Left lobe of liver (tissue), 2 donors: ENCODE measurements around the gene PRKCH. TPM values are rescaled to one million over a fixed set of nuclear protein-coding genes. Genes with fewer than 3 reads are reported as not detected.
"Not testable (repeated sequence)": the region's sequence is repeated elsewhere in the genome, so short reads cannot be mapped to it uniquely, and the experiment has no call there.

Experiments used
- ATAC-seq: fragments of 200-7000 bp; cut with Tn5 transposase; one replicate; pipeline ENCODE4 v1.9.1; 2020; ENCODE audit warnings: mild to moderate bottlenecking, moderate library complexity
- DNase-seq: peaks from one replicate; pipeline ENCODE4 v3.0.0-alpha.2; 2020; ENCODE audit warnings: low spot score
- total RNA-seq: library from RNA; stranded (reverse); gene quantifications from one replicate; pipeline ENCODE4 v1.2.1, GENCODE V29; 2021
- donor health status: DM: no; HTN: no; CAD: no; lungs with moderate emphysema.
- donor health status: DM: no; HTN: yes; CAD: no.

The PRKCH gene
- total RNA-seq, 1 donor from 2014 or later: 6.4 TPM

DNA sequence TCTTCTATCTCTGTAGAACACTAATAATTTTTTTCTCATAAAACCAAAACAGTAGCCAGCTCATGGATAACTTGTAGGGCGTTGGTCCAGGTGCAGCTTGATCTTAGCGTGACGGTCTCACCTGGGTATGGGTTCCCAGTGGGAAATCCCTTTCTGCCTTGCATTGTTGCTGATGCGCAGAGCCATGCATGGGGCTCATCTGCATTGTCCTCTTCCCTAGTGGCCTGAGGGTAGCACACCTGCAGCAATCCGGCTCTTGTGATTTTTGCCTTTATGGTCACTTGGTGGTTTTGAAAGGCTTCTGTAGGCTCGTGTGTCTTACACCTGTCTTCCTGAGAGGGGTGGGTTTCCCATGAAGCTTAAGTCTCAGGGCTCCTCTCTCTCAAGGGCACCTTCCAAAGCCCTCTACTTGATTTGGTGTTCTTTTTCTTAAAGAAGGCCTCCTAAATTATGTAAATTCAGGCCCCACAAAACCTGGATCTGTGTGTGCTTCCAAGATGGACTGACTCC, 130.6 kb downstream of the PRKCH start:
- ATAC-seq (no peak), DNase-seq (no peak)

DNA sequence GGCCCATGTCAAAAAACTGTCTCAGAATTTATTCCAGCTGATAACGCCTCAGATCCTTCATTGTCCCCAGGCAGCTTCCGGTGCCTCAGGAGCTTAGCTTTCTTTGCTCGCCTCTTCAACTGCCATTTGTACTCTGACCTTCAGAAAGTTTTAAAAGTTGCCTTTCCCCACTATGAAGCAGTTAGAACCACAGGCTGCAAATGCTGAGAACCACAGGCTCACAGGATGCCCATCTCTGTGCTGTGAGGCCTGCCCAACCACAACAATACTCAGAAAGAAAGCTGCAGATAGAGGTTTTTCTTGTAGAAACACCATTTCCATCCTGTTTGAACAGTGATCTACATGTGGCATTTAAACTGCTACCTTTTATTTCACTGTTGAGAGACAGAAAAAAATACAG, 131.1 kb downstream of the PRKCH start:
- ATAC-seq (no peak), DNase-seq (no peak)

GRCh38 chr14:61453103-61453767, 131.9 kb downstream of the PRKCH start:
- ATAC-seq: no peak
- no peak for DNase-seq

DNA sequence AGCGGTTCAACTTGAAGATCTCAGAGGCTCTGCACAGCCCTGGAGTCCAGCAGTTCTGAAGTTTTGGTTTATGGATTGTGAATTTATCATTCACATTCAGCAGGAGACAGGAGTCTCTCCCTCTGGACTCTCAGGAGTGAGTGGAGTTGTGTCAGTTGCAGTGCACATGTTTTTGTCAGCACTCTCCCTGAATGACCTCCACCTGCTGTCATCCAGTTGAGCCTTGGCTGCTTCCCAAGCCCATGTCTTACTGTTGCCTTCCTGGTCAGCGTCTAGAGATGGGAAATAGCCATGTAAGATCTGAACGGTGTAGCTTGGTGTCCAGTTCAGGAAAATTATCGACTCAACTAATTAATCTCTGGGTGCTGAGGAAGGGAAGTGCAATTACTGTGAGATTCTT, 133.2 kb downstream of the PRKCH start:
- no peak for DNase-seq
- ATAC-seq: peak; percentile 52

DNA sequence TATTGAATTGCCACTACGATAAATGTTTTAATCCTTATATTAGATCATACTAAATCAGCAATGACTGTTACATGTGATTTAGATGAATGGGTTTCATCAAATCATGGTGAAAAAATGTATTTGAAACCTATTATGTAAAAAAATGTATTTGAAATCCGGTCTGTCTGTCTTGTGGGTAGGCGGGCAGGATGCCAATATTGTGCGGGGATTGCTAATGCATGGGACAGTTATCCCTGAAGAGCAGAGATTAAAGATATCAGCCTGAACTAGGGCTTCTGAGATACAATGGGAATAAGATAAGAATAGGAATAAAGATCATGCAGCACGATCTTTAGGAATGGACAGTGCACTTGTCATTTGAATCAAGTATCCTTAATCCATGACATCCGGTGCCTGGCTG, 134.0 kb downstream of the PRKCH start:
- ATAC-seq: no peak
- no peak for DNase-seq

DNA sequence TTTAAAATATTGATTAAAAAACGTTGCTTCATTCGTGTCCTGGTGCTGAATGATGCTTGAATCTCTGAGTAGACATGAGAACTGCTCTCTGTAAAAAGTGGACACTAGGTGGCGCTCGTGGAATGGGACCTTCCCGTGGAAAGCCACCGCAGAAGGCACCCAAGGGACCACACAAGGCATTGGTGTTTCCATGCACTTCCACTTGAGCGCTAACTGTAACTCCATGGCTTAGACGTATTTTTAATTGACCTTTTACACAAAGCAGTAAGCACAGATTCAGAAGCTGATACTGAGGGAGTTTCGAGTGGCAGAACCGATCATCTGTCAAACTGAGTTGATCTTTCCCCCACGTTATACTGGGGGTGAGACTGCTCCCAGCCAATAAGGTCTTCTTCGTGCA, 135.3 kb downstream of the PRKCH start:
- DNase-seq (peak; percentile 77), ATAC-seq (peak; percentile 95)

- no peak for ATAC-seq
Measured at GRCh38 chr14:61458766-61459165, 137.4 kb downstream of the PRKCH start.

GRCh38 chr14:61459229-61459628, 137.8 kb downstream of the PRKCH start:
- DNase-seq (no peak), ATAC-seq (no peak)

More at GRCh38 chr14:61458766-61459165, 137.4 kb downstream of the PRKCH start:
- no peak for DNase-seq

DNA sequence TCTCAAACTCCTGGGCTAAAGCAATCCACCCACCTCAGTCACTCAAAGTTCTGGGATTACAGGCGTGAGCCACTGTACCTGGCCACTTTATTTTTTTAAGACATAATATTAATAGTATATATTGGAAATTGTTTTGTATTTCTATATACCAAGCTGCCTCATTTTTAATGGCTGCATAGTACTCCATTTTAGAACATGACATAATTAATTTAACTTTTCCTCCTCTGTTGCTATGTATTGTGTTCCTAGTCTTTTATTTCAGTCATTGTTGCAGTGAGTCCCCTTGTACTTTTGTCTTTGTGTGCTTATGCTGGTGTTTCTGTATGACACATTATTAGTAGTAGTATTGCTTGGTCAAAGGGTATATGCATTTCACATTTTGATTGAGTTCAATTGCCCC, 138.7 kb downstream of the PRKCH start:
- DNase-seq (no peak), ATAC-seq (no peak)

DNA sequence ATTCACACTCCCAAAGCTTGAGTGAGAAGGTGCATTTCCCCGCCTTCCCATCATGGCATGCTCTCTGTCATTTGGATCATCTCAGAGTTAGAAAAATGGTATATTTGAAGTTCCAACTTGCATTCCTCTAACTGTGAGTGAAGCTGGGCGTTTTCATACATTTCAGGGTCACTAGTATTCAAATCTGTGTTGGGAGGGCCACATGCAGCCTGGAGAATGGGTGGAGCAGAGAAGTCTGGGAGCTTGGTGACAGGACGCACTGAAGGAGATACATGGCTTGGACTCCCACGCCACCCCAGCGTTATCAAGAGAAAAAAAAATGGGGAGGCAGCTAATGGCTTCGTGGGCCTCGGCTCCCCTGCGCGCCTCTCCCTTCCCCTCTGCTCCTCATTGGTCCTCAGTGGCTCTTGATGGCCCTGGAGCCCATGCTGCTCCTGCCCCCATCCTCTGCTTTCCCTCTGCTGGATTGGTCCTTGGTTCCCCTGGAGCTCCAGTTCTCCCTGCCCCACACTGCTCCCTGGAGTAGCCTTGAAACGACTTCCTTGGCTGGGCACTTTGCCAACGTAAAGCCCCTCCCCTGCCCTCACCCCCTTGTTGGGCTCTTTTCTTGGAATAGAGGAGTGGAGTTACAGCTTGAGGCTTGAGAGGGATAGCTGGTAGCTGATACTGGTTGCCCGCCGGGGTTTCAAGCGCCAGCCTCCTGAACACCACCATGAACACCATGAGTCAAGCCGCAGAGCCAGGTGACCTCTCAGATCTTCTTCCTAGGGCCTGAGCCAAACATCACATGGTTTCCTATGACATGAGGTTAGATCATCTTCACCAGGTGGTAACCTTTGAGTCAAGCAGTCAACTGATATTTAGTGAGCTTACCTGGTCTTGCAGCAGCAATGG, 139.6 kb downstream of the PRKCH start:
- DNase-seq: no peak

GRCh38 chr14:61461808-61462275, 140.5 kb downstream of the PRKCH start:
- ATAC-seq (peak; percentile 95), DNase-seq (no peak)

More for the DNA sequence above, 139.6 kb downstream of the PRKCH start:
- ATAC-seq: no peak

DNA sequence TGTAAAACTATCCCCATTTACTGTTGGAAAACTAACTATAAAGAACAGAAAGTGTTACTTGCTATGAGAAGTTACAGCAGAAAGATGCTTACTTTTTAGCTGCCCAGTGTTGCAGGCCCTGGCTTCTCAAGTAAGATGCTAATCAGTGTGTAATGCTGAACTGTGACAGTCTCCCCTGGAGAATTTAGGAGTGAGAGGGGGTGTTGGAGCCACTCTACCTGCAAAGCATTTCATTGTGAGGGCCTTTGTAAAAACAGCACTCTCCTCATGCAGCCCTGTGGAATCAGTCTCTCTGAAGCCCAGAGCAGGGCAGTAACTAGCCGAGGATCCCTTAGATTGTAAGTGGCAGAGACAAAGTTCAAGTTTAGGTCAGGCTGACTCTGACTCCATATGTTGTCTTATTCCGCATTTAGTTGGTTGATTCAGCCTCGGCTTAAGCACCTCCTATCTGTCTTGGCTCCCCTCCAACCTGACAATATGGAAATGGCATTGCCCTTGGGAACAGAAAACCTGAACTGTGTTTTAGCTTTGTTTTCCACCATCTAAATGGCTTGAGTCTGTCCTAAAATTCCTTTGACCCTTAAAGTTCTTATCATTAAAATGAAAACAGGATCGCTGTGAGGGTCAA, 141.3 kb downstream of the PRKCH start:
- no peak for DNase-seq
- ATAC-seq: no peak

DNA sequence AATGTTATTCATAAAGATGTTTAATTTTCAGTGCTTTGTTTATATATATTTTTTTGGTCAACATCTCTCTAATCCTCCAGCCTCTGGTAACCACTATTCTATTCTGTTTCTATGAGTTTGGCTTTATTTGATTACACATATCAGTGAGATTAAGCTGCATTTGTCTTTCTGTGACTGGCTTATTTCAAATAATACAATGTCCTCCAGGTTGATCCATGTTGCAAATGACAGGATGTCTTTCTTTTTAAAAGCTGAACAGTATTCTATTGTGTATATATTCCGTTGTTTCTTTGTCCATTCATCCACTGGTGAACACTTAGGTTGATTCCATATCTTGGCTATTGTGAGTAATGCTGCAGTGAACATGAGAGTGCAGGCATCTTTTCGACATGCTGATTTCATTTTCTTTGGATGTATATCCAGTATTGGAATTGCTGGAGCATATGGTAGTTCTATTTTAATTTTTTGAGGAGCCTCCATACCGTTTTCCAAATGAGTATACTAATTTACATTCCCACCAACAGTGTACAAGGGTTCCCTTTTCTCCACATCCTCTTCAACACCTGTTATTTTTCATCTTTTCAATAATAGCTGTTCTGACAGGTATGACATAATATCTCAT, 142.4 kb downstream of the PRKCH start:
- DNase-seq (no peak), ATAC-seq (no peak)

- not testable (repeated sequence) for ATAC-seq
Measured at GRCh38 chr14:61464539-61465320, 143.4 kb downstream of the PRKCH start.

DNA sequence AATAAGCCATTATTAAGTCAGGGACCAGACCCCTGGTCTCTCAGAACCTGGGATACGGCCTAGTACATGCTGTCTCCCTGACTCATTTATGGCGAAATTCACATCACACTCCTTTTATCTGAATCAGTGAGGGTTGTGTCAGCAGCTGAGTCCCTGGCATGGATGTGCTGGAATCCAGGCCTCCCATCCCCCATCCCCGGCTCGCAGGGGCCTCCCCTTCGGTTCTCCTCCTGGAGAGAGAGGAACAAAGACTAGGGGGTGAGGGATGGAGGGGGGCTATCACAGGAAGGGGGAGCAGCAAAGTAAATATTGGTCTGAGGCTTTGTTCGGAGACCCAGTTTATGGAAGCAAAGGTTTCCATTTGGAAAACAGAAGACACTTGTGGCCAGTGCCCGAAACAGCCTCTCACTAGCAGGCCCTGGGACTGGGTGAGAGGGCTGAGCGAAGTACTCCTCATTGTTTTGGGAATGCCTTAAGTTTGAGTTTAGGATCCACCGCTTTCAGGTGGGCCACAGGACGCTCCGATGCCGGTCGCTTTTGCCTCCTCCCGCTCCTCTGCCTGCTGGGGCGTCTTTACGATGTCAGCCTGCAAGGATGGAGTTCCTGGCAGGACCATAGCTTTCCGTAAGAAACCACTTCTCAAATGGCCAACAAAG, 145.0 kb downstream of the PRKCH start:
- no peak for DNase-seq

More at GRCh38 chr14:61464539-61465320, 143.4 kb downstream of the PRKCH start:
- DNase-seq: not testable (repeated sequence)

GRCh38 chr14:61466905-61467280, 145.5 kb downstream of the PRKCH start:
- ATAC-seq (no peak), DNase-seq (no peak)

More for the DNA sequence above, 145.0 kb downstream of the PRKCH start:
- no peak for ATAC-seq

DNA sequence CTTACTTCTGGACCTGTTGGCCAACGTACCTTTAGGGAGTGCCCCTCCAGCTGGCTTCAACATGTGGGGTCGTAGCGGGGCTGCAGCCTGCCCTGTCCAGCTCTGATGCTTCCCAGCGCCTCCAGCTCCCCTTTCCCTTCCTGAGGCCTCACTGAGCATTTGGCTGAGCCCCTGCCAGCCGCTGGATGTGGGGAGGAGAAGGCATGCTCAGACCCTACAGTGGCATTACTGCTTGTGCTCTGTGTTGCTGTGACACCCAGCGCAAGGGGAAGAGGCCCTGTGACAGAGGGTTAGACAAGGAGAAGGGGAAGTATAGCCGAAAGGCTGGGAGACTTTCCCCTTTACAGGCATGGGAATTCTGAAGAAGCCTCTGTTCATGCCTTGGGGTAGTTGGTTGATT, 145.9 kb downstream of the PRKCH start:
- ATAC-seq (no peak), DNase-seq (no peak)

DNA sequence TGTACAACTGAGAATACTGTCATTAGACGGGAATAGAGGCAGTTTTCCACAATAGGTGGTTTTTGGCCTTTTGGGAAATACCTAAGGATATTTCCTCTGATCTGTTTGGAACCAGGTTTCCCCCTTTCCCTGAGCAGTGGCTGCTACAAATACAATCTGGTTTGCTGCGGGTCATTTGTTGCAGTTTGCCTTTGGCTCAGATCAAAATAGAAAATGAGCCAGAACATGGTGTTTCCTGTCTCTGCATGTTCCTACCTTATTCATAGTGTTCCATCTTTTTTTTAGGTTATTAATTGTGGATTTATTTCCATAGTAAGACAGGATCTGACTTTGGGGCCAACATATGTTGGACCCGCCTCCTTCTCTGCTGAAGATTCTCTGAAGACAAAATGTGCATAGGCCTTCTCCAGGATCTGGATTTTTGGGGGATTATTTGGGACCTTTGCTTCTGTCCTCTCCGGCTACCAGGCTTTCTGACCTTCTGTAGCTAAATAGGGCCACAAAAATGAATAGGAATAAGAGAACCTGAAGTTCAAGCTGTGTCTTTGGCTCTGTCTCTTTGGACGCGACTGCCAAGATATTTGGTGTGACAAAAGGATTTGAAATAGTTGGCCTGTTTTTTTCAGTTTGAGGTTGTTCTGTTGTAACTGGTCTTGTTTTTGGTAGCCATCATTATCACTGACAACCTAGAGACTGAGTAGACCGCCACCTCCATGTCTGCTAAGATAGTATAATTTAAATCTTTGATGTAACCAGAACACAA, 146.9 kb downstream of the PRKCH start:
- ATAC-seq: no peak
- DNase-seq: no peak

DNA sequence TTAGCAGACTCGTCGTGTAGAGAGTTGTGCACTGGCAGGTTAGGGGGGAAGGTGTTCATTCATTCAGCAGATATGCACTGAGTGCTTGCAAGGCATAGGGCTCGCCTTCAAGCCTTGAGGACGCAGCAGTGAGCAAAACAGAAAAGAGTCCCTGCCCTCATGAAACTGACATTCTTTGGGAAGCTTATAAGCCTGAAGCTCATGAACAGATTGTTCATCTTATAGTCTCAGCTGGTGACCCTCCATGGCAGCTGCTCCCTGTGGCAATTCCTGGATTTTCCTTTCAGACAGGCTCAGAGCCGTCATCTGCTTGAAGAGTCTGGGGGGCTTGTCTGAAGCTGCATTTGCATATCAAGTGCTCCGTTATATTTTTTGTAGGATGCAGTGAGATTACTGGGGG, 148.4 kb downstream of the PRKCH start:
- no peak for DNase-seq
- no peak for ATAC-seq
